ENCODE measurements around the gene RNLS.

RNLS gene

GRCh38 chr10:88423732-88424131 lies 159.4 kb downstream of the RNLS start:
- DNase-seq = no peak

- DNase-seq = no peak
Measured at GRCh38 chr10:88421590-88421989, 161.5 kb downstream of the RNLS start.

GRCh38 chr10:88418871-88419270 lies 164.2 kb downstream of the RNLS start:
- DNase-seq = no peak

- no peak for DNase-seq
Measured at GRCh38 chr10:88417387-88418030, 165.6 kb downstream of the RNLS start.

GRCh38 chr10:88416801-88417200 lies 166.3 kb downstream of the RNLS start:
- DNase-seq = no peak

GRCh38 chr10:88415533-88416130 lies 167.5 kb downstream of the RNLS start:
- no peak for DNase-seq

GRCh38 chr10:88413412-88413811 lies 169.7 kb downstream of the RNLS start:
- no peak for DNase-seq

GRCh38 chr10:88411772-88412349 lies 171.3 kb downstream of the RNLS start:
- no peak for DNase-seq

GRCh38 chr10:88409824-88410223 lies 173.3 kb downstream of the RNLS start:
- DNase-seq = no peak

- peak in 2 of 3 donors; percentile 71 to 79 for DNase-seq
Measured at GRCh38 chr10:88409236-88409635, 173.9 kb downstream of the RNLS start.

GRCh38 chr10:88408096-88408495 lies 175.0 kb downstream of the RNLS start:
- DNase-seq = peak in 2 of 3 donors; percentile 51 to 53

- DNase-seq = no peak
Measured at GRCh38 chr10:88404133-88404532, 179.0 kb downstream of the RNLS start.

- DNase-seq = no peak
Measured at GRCh38 chr10:88401671-88402347, 181.3 kb downstream of the RNLS start.

GRCh38 chr10:88399240-88399639 lies 183.9 kb downstream of the RNLS start:
- no peak for DNase-seq

GRCh38 chr10:88395677-88396076 lies 187.4 kb downstream of the RNLS start:
- DNase-seq = no peak

- no peak for DNase-seq
Measured at GRCh38 chr10:88392222-88392621, 190.9 kb downstream of the RNLS start.

- no peak for DNase-seq
Measured at GRCh38 chr10:88390041-88390440, 193.1 kb downstream of the RNLS start.

- peak; percentile 69 to 77 (median 72) for DNase-seq
Measured at GRCh38 chr10:88389456-88389855, 193.7 kb downstream of the RNLS start.

GRCh38 chr10:88388324-88388723 lies 194.8 kb downstream of the RNLS start:
- DNase-seq = no peak

- DNase-seq = peak; percentile 42 to 53 (median 43)
Measured at GRCh38 chr10:88386821-88387773, 196.0 kb downstream of the RNLS start.

- no peak for DNase-seq
Measured at GRCh38 chr10:88386204-88386788, 196.8 kb downstream of the RNLS start.

- DNase-seq = no peak
Measured at GRCh38 chr10:88385601-88386203, 197.4 kb downstream of the RNLS start.
